GM12874 (cell line): ENCODE results near the gene ZFHX3.

ENCODE experiments used
- TF ChIP-seq, protein P1 (sequence below): IDR thresholded peaks from 2 replicates; pipeline ENCODE4 v1.5.1; 2011; ENCODE audit warnings: low read depth, mild to moderate bottlenecking, control low read depth, low read length, moderate library complexity; ENCODE audit not compliant: insufficient read depth

The ZFHX3 gene

GRCh38 chr16:72788269-72788809, 259.6 kb downstream of the ZFHX3 start:
- TF ChIP-seq, protein P1, sequence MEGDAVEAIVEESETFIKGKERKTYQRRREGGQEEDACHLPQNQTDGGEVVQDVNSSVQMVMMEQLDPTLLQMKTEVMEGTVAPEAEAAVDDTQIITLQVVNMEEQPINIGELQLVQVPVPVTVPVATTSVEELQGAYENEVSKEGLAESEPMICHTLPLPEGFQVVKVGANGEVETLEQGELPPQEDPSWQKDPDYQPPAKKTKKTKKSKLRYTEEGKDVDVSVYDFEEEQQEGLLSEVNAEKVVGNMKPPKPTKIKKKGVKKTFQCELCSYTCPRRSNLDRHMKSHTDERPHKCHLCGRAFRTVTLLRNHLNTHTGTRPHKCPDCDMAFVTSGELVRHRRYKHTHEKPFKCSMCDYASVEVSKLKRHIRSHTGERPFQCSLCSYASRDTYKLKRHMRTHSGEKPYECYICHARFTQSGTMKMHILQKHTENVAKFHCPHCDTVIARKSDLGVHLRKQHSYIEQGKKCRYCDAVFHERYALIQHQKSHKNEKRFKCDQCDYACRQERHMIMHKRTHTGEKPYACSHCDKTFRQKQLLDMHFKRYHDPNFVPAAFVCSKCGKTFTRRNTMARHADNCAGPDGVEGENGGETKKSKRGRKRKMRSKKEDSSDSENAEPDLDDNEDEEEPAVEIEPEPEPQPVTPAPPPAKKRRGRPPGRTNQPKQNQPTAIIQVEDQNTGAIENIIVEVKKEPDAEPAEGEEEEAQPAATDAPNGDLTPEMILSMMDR: no peak

- TF ChIP-seq, protein P1: no peak
Measured at GRCh38 chr16:72787514-72788268, 260.2 kb downstream of the ZFHX3 start.

DNA sequence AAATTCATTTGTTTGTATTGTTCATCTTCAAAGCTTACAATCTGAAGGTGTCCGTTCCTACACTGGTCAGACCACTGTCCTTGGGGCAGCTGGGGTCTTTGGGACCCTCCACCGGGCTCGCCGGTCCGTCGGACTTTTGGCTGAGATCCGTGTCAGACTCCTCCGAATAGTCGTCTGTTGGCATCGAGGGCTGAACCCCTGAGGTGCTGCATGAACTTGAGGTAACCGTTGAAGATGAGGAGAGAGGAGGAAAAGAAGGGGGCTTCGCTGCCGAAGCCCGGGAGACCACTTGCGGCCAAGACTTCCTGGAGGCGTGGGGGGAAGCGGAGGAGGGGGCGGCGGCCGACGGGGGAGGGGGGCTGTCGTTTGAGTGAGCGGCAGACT, 260.8 kb downstream of the ZFHX3 start:
- TF ChIP-seq, protein P1: no peak

DNA sequence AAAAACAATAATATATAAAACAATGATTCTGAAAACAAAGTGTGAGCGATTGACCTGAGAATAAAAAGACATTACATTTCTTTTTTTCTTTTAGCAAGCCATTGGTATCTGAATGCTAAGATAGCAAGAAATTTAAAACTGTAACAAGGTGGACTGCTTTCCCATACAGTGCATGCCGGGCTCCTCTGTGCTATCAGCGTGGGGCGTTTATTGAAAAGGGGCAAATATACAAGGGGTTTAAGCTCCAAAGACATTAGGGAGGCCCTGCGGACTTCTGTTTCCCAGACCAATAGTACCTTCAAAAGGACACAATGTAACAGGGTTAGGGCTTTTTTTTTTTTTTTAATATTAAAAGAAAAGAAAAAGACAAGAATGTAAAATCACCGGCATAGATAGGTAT, 261.3 kb downstream of the ZFHX3 start:
- TF ChIP-seq, protein P1: no peak

DNA sequence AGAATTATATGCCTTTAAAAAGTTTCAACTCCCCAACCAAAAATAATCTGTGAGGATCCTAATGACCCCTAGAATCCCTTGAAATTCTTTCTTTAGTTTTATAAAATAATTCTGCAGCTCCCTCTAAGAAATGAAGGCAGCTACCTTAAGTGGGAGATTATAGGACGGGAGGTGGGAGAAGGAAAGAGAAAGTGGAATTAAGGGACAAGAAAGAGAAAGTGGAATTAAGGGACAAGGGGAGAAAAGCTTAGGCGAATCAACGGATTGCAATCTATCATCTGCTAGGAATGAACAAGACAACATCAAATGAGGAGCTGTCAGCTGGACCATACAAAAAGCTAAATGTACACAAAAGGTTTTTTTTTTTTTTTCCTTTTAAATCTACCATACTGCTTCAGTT, 262.0 kb downstream of the ZFHX3 start:
- TF ChIP-seq, protein P1: no peak

- TF ChIP-seq, protein P1: no peak
Measured at GRCh38 chr16:72785171-72785570, 262.8 kb downstream of the ZFHX3 start.

DNA sequence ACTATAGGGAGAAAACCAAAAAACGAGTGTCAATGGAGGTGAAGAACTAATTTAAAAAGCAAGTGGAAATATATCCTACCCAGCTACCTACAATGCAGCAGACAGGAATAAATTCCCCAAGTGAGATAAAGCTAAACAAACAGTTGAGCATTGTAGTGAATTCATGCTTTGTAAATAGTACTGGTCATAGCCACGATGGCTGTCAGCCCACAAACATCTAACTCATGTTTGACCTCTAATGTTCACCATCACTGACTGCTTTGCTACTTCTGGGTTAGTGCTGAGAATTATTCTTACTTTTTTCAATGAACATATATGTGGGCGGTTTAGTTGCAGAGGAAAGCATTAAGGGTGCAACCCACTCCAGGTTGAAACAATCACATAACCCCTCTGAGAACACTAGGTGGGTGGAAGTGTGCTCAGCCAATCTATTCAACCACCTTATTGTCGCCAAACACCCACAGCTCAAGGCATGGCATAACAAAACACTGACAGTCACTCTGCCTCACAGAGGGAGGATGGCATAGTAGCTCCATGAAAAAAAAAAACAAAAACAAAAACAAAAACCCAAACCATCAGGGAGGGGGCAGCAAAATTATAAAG, 264.1 kb downstream of the ZFHX3 start:
- TF ChIP-seq, protein P1: no peak
